Muscle of back (tissue), 13 donors: ENCODE results near the gene UBAC2. TPM values are rescaled to one million over a fixed set of nuclear protein-coding genes. Genes with fewer than 3 reads are reported as not detected.

Experiments
- DNase-seq, 3 donors: peaks; one replicate each; pipeline versions ENCODE4 v3.0.0 to v3.0.0-alpha.2; 2013
- long read RNA-seq, 9 donors: transcript quantifications; one replicate each; lab custom pipeline, GENCODE V29; 2026
- polyA plus RNA-seq, 10 donors: library from polyadenylated mRNA; unstranded; fragments of 120-200 nt; gene quantifications; one replicate each; pipeline ENCODE4 v1.2.1, GENCODE V29; 2013; ENCODE audit not compliant: insufficient read length in 10 of 10

UBAC2 gene
- 10 to 100 TPM; 70.5 to 93.7 (median 80.4) TPM for polyA plus RNA-seq
- long read RNA-seq, donor 1, transcript UBAC2-203 (9 exons, 1,375 nt), result major isoform, 10 of 11 reads
- long read RNA-seq, donor 1, partial matches to known transcripts, result 0 of 11 reads
- long read RNA-seq, donor 1, other reads (novel, unspliced or antisense), result 0 of 11 reads
- long read RNA-seq, donor 2, transcript UBAC2-203 (9 exons, 1,375 nt), result major isoform, 16 of 17 reads
- long read RNA-seq, donor 2, partial matches to known transcripts, result 0 of 17 reads
- long read RNA-seq, donor 2, other reads (novel, unspliced or antisense), result 0 of 17 reads
- long read RNA-seq, donor 3, result 0 reads
- long read RNA-seq, donor 4, transcript UBAC2-203 (9 exons, 1,375 nt), result major isoform, 20 of 46 reads
- long read RNA-seq, donor 4, partial matches to known transcripts, result 25 of 46 reads
- long read RNA-seq, donor 4, other reads (novel, unspliced or antisense), result 0 of 46 reads
- long read RNA-seq, donor 5, transcript UBAC2-203 (9 exons, 1,375 nt), result major isoform, 20 of 32 reads
- long read RNA-seq, donor 5, partial matches to known transcripts, result 10 of 32 reads
- long read RNA-seq, donor 5, other reads (novel, unspliced or antisense), result 0 of 32 reads
- long read RNA-seq, donor 6, transcript UBAC2-203 (9 exons, 1,375 nt), result major isoform, 23 of 74 reads
- long read RNA-seq, donor 6, partial matches to known transcripts, result 51 of 74 reads
- long read RNA-seq, donor 6, other reads (novel, unspliced or antisense), result 0 of 74 reads
- long read RNA-seq, donor 7, transcript UBAC2-203 (9 exons, 1,375 nt), result major isoform, 21 of 22 reads
- long read RNA-seq, donor 7, partial matches to known transcripts, result 0 of 22 reads
- long read RNA-seq, donor 7, other reads (novel, unspliced or antisense), result 0 of 22 reads
- long read RNA-seq, donor 8, transcript UBAC2-203 (9 exons, 1,375 nt), result major isoform, 15 of 15 reads
- long read RNA-seq, donor 8, partial matches to known transcripts, result 0 of 15 reads
- long read RNA-seq, donor 8, other reads (novel, unspliced or antisense), result 0 of 15 reads
- long read RNA-seq, donor 9, partial matches to known transcripts, result 0 of 5 reads
- long read RNA-seq, donor 9, other reads (novel, unspliced or antisense), result 0 of 5 reads

GRCh38 chr13:99200432-99201167 lies at the start of gene UBAC2:
Gene UBAC2 (plus strand): TSS chr13:99200854. CDS start chr13:99200909, 55 bp downstream.
- peak; percentile 96 to 99 (median 98) for DNase-seq

- DNase-seq, result peak in 1 of 3 donors; percentile 15
These were observed 49.1 kb upstream of the UBAC2 start for GRCh38 chr13:99151516-99151915.

GRCh38 chr13:99153219-99153618 lies 47.4 kb upstream of the UBAC2 start:
- DNase-seq, result no peak

GRCh38 chr13:99154064-99154463 lies 46.6 kb upstream of the UBAC2 start:
- no peak for DNase-seq

- DNase-seq, result no peak
These were observed 44.8 kb upstream of the UBAC2 start for GRCh38 chr13:99155821-99156220.

- no peak for DNase-seq
These were observed 43.6 kb upstream of the UBAC2 start for GRCh38 chr13:99157046-99157445.

GRCh38 chr13:99158846-99159245 lies 41.8 kb upstream of the UBAC2 start:
- DNase-seq, result no peak

- no peak for DNase-seq
These were observed 41.2 kb upstream of the UBAC2 start for GRCh38 chr13:99159331-99160061.

- no peak for DNase-seq
These were observed 40.2 kb upstream of the UBAC2 start for GRCh38 chr13:99160415-99160814.

- no peak for DNase-seq
These were observed 39.1 kb upstream of the UBAC2 start for GRCh38 chr13:99161512-99161911.

- DNase-seq, result no peak
These were observed 37.9 kb upstream of the UBAC2 start for GRCh38 chr13:99162567-99163361.

GRCh38 chr13:99164226-99164625 lies 36.4 kb upstream of the UBAC2 start:
- DNase-seq, result no peak

GRCh38 chr13:99165753-99166587 lies 34.7 kb upstream of the UBAC2 start:
- DNase-seq, result no peak

- no peak for DNase-seq
These were observed 27.7 kb upstream of the UBAC2 start for GRCh38 chr13:99172951-99173350.

GRCh38 chr13:99173606-99174005 lies 27.0 kb upstream of the UBAC2 start:
- DNase-seq, result no peak

GRCh38 chr13:99174533-99175100 lies 26.0 kb upstream of the UBAC2 start:
- no peak for DNase-seq

- DNase-seq, result peak; percentile 27 to 71 (median 59)
These were observed 24.1 kb upstream of the UBAC2 start for GRCh38 chr13:99176309-99177276.
